ENCODE data around the gene SLC25A44.

SLC25A44 gene

GRCh38 chr1:156247460-156248322 lies 53.8 kb downstream of the SLC25A44 start, which contains the start of gene PAQR6:
Gene PAQR6, minus strand, starts transcription at chr1:156248056. Its CDS starts 1,325 bp downstream, at chr1:156246731.
- TF ChIP-seq CTCF (conservative IDR thresholded peaks at IDR 0.05; ENCODE audit: low read depth, low read length) = no peak
- H3K4me3 ChIP-seq (ENCODE audit: low read length) = no peak within 1 kb of the TSS
- DNase-seq (ENCODE audit: low read depth) = no peak

DNA sequence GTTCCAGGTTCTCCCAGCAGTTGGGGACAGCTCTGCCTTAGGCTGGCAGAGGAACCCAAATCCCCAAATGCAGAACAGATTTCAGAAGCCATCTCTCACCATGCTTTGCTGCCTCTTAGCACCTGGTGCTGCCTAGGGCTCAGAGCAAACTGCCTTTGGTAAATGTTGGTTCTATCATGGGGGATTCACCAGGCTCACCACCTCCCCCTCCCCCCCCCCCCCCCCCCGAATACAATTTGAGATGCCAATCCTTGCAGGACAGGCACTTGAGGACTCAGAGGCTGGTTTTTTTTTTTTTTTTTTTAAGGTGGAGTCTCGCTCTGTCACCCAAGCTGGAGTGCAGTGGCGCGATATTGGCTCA lies 54.4 kb downstream of the SLC25A44 start:
- no peak for TF ChIP-seq CTCF (conservative IDR thresholded peaks at IDR 0.05; ENCODE audit: low read depth, low read length)
- DNase-seq (ENCODE audit: low read depth) = no peak
- H3K4me3 ChIP-seq (ENCODE audit: low read length) = no peak overlapping the region

- TF ChIP-seq CTCF (conservative IDR thresholded peaks at IDR 0.05; ENCODE audit: low read depth, low read length) = no peak
- H3K4me3 ChIP-seq (ENCODE audit: low read length) = no peak overlapping the region
- DNase-seq (ENCODE audit: low read depth) = no peak
These were observed 55.7 kb downstream of the SLC25A44 start for GRCh38 chr1:156249593-156249992.

DNA sequence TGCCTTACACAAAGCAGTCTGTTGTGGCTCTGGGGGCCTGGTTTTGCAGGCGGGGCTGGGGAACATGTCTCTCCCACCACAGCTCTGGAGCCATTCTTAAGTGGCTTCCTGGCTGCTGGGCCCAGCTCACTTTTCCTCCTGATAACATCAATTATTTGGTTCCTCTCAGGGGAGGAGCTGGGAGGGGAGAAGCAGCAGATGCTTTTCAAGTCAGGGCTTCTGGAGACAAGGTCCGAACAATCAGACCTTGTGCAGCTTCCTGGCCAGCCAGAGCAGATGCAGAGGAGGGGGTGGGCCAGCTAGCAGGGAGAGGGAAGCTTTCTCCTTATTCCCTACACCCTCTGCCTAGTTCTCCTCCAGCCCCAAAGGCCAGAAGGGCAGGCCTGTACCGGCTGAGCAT lies 57.6 kb downstream of the SLC25A44 start:
- no peak for DNase-seq (ENCODE audit: low read depth)
- TF ChIP-seq CTCF (conservative IDR thresholded peaks at IDR 0.05; ENCODE audit: low read depth, low read length) = no peak
- H3K4me3 ChIP-seq (ENCODE audit: low read length) = no peak overlapping the region

- H3K4me3 ChIP-seq (ENCODE audit: low read length) = no peak overlapping the region
- no peak for DNase-seq (ENCODE audit: low read depth)
- no peak for TF ChIP-seq CTCF (conservative IDR thresholded peaks at IDR 0.05; ENCODE audit: low read depth, low read length)
These were observed 59.7 kb downstream of the SLC25A44 start for GRCh38 chr1:156253634-156254033.

GRCh38 chr1:156257711-156258110 lies 63.8 kb downstream of the SLC25A44 start:
- DNase-seq (ENCODE audit: low read depth) = no peak
- no peak for TF ChIP-seq CTCF (conservative IDR thresholded peaks at IDR 0.05; ENCODE audit: low read depth, low read length)
- H3K4me3 ChIP-seq (ENCODE audit: low read length) = no peak overlapping the region

DNA sequence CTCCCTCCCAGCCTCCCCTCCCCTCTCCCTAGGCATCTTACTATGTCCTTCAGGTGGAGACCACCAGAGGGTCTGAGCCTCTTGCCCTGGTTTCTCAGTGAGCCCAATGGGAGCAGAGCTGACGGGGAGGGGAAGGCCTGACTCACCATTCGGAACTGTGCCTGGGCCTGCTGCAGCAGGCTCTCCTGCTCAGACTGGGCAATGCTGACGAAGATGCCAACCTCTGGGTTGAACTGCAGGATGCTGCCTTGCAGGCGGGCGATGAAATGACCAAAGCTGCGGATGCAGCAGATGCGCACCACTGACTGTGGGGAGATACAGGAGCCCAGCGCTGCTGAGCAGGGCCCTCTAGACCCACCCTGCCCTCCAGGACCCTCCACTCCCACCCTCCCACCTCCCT lies 65.0 kb downstream of the SLC25A44 start:
- no peak for TF ChIP-seq CTCF (conservative IDR thresholded peaks at IDR 0.05; ENCODE audit: low read depth, low read length)
- H3K4me3 ChIP-seq (ENCODE audit: low read length) = no peak overlapping the region
- no peak for DNase-seq (ENCODE audit: low read depth)

All from retinal pigment epithelial cell (primary cell).